Measurements from ENCODE around the gene LGR4.

Gene LGR4

GRCh38 chr11:27397624-27398399, 74.8 kb downstream of the LGR4 start:
- no peak for DNase-seq

GRCh38 chr11:27396259-27396839, 76.2 kb downstream of the LGR4 start:
- no peak for DNase-seq

GRCh38 chr11:27395556-27396258, 76.9 kb downstream of the LGR4 start:
- no peak for DNase-seq

- DNase-seq = no peak
Measured at GRCh38 chr11:27394781-27395228, 77.8 kb downstream of the LGR4 start.

- no peak for DNase-seq
Measured at GRCh38 chr11:27392278-27393114, 80.1 kb downstream of the LGR4 start.

- DNase-seq = no peak
Measured at GRCh38 chr11:27391331-27392015, 81.1 kb downstream of the LGR4 start.

- DNase-seq = no peak
Measured at GRCh38 chr11:27390318-27391295, 82.0 kb downstream of the LGR4 start.

GRCh38 chr11:27388869-27389268, 83.7 kb downstream of the LGR4 start:
- DNase-seq = peak in 1 of 5 donors; percentile 4

GRCh38 chr11:27388001-27388400, 84.6 kb downstream of the LGR4 start:
- DNase-seq = peak in 1 of 5 donors; percentile 7

GRCh38 chr11:27387362-27387761, 85.2 kb downstream of the LGR4 start:
- DNase-seq = no peak

GRCh38 chr11:27386181-27386845, 86.3 kb downstream of the LGR4 start:
- no peak for DNase-seq

GRCh38 chr11:27385245-27385644, 87.3 kb downstream of the LGR4 start:
- no peak for DNase-seq

- DNase-seq = no peak
Measured at GRCh38 chr11:27384227-27384626, 88.4 kb downstream of the LGR4 start.

- DNase-seq = no peak
Measured at GRCh38 chr11:27383645-27384044, 88.9 kb downstream of the LGR4 start.

GRCh38 chr11:27381238-27381666, 91.3 kb downstream of the LGR4 start:
- no peak for DNase-seq

GRCh38 chr11:27380771-27381170, 91.8 kb downstream of the LGR4 start:
- DNase-seq = no peak

- DNase-seq = no peak
Measured at GRCh38 chr11:27379449-27379848, 93.1 kb downstream of the LGR4 start.

- no peak for DNase-seq
Measured at GRCh38 chr11:27375370-27375769, 97.2 kb downstream of the LGR4 start.

GRCh38 chr11:27373856-27374602, 98.6 kb downstream of the LGR4 start:
- no peak for DNase-seq

GRCh38 chr11:27373392-27373791, 99.2 kb downstream of the LGR4 start:
- DNase-seq = no peak

All from T-helper 1 cell (primary cell).